ENCODE results near the gene CFAP77.

The CFAP77 gene

DNA sequence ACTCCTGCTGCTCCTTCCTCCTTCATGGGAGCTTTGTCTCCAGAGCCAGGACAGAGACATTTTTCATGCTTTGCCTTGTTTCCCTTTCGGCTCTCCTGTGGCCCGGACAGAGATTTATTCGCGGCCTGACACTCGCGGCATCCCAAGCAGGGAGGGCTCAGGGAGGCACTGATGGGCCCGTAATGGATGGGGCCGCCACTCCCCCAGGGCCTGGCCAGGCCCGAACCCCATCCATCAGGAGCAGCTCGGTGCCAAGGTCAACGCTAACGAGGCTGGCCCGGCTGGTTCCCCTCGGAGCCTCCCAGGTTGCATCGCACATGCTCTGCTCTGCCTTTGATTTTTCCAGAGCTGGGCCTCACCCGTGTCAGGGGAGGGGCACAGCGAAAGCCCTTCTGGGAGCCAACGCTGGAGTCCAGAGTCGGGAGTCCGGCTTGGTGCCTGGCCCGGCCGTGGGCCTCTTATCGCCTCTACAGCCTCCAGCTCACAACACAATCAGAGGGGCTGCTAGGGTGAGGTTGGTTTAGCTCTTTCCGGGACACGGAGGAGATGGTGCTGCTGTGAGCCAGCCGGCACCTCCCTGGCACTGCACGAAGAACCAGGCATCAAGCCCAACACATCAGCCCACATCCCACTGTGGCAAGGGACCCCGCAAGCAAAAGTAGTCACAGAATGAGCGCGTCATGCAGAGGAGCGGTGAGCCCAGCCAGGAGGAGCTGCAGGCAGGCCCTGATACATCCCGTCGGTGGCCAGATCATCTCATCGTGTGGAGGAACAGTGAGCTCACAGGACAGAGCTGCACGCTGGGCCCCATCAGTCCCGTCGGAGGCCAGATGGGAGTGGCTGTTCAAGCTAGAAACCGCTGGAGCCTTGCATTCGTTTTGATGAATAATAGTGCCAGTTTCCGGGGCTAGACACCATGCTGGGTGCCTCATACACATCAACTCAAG lies 100.2 kb downstream of the CFAP77 start:
- no peak for DNase-seq (ENCODE audit: low read depth in 1 of 2, low spot score in 1 of 2)
- Histone ChIP-seq H3K27me3 (ENCODE audit: insufficient read depth, poor library complexity, severe bottlenecking) (no peaks in the 10 kb centered on the region), H3K27ac (replicated peaks) (no peak overlapping the region), H3K4me3 (replicated peaks; ENCODE audit: insufficient read depth, low read length) (no peak overlapping the region)
- TF ChIP-seq POLR2AphosphoS5 (IDR thresholded peaks at IDR 0.05; ENCODE audit: low read depth) (no peak), GABPA (IDR thresholded peaks at IDR 0.05; ENCODE audit: low read depth) (no peak), SPI1 (IDR thresholded peaks at IDR 0.05; ENCODE audit: borderline replicate concordance, low read depth) (no peak), CTCF (IDR thresholded peaks at IDR 0.05; ENCODE audit: insufficient read depth, low read length) (no peak)
- TF ChIP-seq, protein P1, sequence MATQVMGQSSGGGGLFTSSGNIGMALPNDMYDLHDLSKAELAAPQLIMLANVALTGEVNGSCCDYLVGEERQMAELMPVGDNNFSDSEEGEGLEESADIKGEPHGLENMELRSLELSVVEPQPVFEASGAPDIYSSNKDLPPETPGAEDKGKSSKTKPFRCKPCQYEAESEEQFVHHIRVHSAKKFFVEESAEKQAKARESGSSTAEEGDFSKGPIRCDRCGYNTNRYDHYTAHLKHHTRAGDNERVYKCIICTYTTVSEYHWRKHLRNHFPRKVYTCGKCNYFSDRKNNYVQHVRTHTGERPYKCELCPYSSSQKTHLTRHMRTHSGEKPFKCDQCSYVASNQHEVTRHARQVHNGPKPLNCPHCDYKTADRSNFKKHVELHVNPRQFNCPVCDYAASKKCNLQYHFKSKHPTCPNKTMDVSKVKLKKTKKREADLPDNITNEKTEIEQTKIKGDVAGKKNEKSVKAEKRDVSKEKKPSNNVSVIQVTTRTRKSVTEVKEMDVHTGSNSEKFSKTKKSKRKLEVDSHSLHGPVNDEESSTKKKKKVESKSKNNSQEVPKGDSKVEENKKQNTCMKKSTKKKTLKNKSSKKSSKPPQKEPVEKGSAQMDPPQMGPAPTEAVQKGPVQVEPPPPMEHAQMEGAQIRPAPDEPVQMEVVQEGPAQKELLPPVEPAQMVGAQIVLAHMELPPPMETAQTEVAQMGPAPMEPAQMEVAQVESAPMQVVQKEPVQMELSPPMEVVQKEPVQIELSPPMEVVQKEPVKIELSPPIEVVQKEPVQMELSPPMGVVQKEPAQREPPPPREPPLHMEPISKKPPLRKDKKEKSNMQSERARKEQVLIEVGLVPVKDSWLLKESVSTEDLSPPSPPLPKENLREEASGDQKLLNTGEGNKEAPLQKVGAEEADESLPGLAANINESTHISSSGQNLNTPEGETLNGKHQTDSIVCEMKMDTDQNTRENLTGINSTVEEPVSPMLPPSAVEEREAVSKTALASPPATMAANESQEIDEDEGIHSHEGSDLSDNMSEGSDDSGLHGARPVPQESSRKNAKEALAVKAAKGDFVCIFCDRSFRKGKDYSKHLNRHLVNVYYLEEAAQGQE (IDR thresholded peaks at IDR 0.05; ENCODE audit: insufficient replicate concordance, low read depth), result no peak

- H3K4me3 ChIP-seq (replicated peaks; ENCODE audit: insufficient read depth, low read length), result no peak overlapping the region
- TF ChIP-seq, protein P1 (IDR thresholded peaks at IDR 0.05; ENCODE audit: insufficient replicate concordance, low read depth), result no peak
- no peak for TF ChIP-seq POLR2AphosphoS5 (IDR thresholded peaks at IDR 0.05; ENCODE audit: low read depth)
- TF ChIP-seq GABPA (IDR thresholded peaks at IDR 0.05; ENCODE audit: low read depth), result no peak
- TF ChIP-seq SPI1 (IDR thresholded peaks at IDR 0.05; ENCODE audit: borderline replicate concordance, low read depth), result no peak
- no peak for TF ChIP-seq CTCF (IDR thresholded peaks at IDR 0.05; ENCODE audit: insufficient read depth, low read length)
- no peak overlapping the region for H3K27ac ChIP-seq (replicated peaks)
- H3K27me3 ChIP-seq (ENCODE audit: insufficient read depth, poor library complexity, severe bottlenecking), result peaks cover 5% of the 10 kb centered on the region
- no peak for DNase-seq (ENCODE audit: low read depth in 1 of 2, low spot score in 1 of 2)
Measured at GRCh38 chr9:132511191-132511999, 101.4 kb downstream of the CFAP77 start.

DNA sequence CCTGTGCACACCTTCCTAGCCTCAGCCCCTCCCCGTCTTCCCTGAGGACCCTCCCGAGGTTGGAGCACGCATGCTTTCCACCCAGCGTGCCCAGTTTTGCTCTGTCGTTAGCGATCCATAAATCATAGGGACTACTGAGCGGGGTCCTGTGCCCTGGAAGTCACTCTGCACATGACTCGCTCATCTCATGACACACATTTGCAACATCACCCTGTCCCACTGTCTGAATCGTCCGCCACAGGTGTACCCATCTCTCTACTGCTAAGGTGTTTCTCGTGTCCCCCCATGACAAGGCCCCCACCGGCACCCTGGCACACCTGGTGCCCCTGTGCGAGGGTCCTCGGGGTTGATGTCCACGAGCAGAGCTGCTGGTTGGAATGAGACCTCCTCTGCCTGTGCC lies 103.4 kb downstream of the CFAP77 start:
- Histone ChIP-seq H3K4me3 (replicated peaks; ENCODE audit: insufficient read depth, low read length) (no peak overlapping the region), H3K27me3 (ENCODE audit: insufficient read depth, poor library complexity, severe bottlenecking) (peaks cover 9% of the 10 kb centered on the region), H3K27ac (replicated peaks) (no peak overlapping the region)
- TF ChIP-seq, protein P1 (IDR thresholded peaks at IDR 0.05; ENCODE audit: insufficient replicate concordance, low read depth), result no peak
- TF ChIP-seq SPI1 (IDR thresholded peaks at IDR 0.05; ENCODE audit: borderline replicate concordance, low read depth) (no peak), GABPA (IDR thresholded peaks at IDR 0.05; ENCODE audit: low read depth) (no peak), CTCF (IDR thresholded peaks at IDR 0.05; ENCODE audit: insufficient read depth, low read length) (no peak), POLR2AphosphoS5 (IDR thresholded peaks at IDR 0.05; ENCODE audit: low read depth) (no peak)
- DNase-seq (ENCODE audit: low read depth in 1 of 2, low spot score in 1 of 2), result no peak
